ENCODE data around the gene GSS. TPM values are rescaled to one million over a fixed set of nuclear protein-coding genes. Genes with fewer than 3 reads are reported as not detected.
A peak's percentile ranks its signal among the peaks of the same experiment; 100 is the strongest.

The GSS gene
- total RNA-seq, 4 donors from 2014 or later, result 58.0 to 95.6 (median 84.6) TPM

GRCh38 chr20:34983995-34984735 lies 28.6 kb upstream of the GSS start:
- Histone ChIP-seq H3K36me3 (no peaks in the 10 kb centered on the region), H3K27ac (peak overlapping the region in 1 of 4 donors; percentile 38), H3K9me3 (no peaks in the 10 kb centered on the region), H3K4me3 (no peak overlapping the region), H3K27me3 (no peaks in the 10 kb centered on the region), H3K4me1 (peaks cover 0 to 17% (median 0%) of the 10 kb centered on the region in 4 donors)
- no peak for DNase-seq
- no peak for TF ChIP-seq POLR2A (IDR thresholded peaks at IDR 0.05)
- TF ChIP-seq, protein P1, sequence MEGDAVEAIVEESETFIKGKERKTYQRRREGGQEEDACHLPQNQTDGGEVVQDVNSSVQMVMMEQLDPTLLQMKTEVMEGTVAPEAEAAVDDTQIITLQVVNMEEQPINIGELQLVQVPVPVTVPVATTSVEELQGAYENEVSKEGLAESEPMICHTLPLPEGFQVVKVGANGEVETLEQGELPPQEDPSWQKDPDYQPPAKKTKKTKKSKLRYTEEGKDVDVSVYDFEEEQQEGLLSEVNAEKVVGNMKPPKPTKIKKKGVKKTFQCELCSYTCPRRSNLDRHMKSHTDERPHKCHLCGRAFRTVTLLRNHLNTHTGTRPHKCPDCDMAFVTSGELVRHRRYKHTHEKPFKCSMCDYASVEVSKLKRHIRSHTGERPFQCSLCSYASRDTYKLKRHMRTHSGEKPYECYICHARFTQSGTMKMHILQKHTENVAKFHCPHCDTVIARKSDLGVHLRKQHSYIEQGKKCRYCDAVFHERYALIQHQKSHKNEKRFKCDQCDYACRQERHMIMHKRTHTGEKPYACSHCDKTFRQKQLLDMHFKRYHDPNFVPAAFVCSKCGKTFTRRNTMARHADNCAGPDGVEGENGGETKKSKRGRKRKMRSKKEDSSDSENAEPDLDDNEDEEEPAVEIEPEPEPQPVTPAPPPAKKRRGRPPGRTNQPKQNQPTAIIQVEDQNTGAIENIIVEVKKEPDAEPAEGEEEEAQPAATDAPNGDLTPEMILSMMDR (IDR thresholded peaks at IDR 0.05), result no peak

GRCh38 chr20:34983089-34983820 lies 27.6 kb upstream of the GSS start:
- TF ChIP-seq POLR2A (IDR thresholded peaks at IDR 0.05), result no peak
- TF ChIP-seq, protein P1 (IDR thresholded peaks at IDR 0.05), result no peak
- no peaks in the 10 kb centered on the region for H3K9me3 ChIP-seq
- H3K27ac ChIP-seq, result no peak overlapping the region

GRCh38 chr20:34982270-34983088 lies 26.9 kb upstream of the GSS start:
- DNase-seq, result no peak
- Histone ChIP-seq H3K4me3 (no peak overlapping the region), H3K9me3 (no peaks in the 10 kb centered on the region), H3K4me1 (peaks cover 0 to 17% (median 0%) of the 10 kb centered on the region in 4 donors), H3K27ac (no peak overlapping the region), H3K27me3 (no peaks in the 10 kb centered on the region), H3K36me3 (no peaks in the 10 kb centered on the region)
- no peak for TF ChIP-seq POLR2A (IDR thresholded peaks at IDR 0.05)
- TF ChIP-seq, protein P1 (IDR thresholded peaks at IDR 0.05), result no peak

More at GRCh38 chr20:34983089-34983820, 27.6 kb upstream of the GSS start:
- peaks cover 0 to 17% (median 0%) of the 10 kb centered on the region in 4 donors for H3K4me1 ChIP-seq
- DNase-seq, result no peak
- H3K36me3 ChIP-seq, result no peaks in the 10 kb centered on the region
- H3K27me3 ChIP-seq, result no peaks in the 10 kb centered on the region
- H3K4me3 ChIP-seq, result no peak overlapping the region

DNA sequence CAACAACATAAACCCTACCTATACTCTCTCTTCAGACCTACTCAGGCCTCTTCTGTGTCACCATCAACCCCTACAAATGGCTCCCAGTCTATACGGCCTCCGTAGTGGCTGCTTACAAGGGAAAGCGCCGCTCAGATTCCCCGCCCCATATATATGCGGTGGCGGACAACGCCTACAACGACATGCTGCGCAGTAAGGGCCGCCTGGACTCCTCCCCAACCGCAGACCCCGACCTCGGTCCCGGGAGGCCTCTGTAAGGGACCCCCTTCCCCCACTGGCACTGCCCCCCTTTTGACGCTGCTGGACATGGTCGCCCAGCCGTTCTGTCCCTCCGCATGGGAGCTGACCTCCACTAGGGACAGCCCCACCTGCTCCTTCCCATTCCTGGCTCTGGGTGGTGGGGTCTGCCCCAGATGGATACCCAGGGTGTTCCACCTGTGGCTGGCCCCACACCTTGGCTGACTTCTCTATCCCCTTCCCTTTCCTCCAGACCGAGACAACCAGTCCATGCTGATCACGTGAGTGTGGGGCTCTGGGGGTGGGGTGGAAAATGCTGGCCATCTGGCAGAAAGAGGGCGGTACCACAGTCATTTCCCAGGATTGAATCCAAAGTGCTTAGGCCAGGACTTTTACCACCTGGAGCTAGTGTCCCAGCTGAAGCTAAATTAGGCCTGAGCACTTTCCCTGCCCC lies 25.1 kb upstream of the GSS start:
- Histone ChIP-seq H3K27ac (no peak overlapping the region), H3K9me3 (no peaks in the 10 kb centered on the region), H3K27me3 (no peaks in the 10 kb centered on the region), H3K4me1 (peaks cover 0 to 17% (median 0%) of the 10 kb centered on the region in 4 donors), H3K36me3 (no peaks in the 10 kb centered on the region), H3K4me3 (no peak overlapping the region)
- TF ChIP-seq, protein P1 (IDR thresholded peaks at IDR 0.05), result no peak
- no peak for TF ChIP-seq POLR2A (IDR thresholded peaks at IDR 0.05)
- DNase-seq, result peak in 1 of 3 donors; percentile 69

Measured in Peyer's patch (tissue), 4 donors.